ENCODE results near the gene HSPB6.
"Not testable (repeated sequence)": the region's sequence is repeated elsewhere in the genome, so short reads cannot be mapped to it uniquely, and the experiment has no call there.

HSPB6 gene

GRCh38 chr19:35784503-35785338 lies 27.9 kb upstream of the HSPB6 start:
- no peak for DNase-seq

- DNase-seq = no peak
Observed at GRCh38 chr19:35783469-35784434, 26.9 kb upstream of the HSPB6 start.

- no peak for DNase-seq
Observed at GRCh38 chr19:35782589-35782988, 25.8 kb upstream of the HSPB6 start.

DNA sequence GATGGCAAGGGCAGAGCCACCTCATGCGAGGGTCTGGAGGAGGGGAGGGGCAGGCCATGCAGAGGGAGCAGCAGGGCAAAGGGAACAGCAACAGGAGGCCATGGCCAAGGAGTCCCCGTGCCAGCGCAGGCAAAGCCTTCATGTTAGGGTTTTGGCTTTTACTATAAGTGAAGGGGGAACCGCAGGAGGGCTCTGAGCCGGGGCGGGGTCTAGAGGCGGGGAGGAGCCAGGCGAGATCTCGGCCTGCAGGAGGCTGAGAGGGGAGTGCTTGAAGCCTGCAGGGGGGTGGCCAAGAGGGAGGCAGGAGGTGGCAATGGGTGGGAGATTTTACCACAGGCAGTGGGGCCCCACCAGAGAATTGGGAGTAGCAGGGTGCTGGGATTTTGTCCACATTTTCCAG lies 24.8 kb upstream of the HSPB6 start:
- no peak for DNase-seq

DNA sequence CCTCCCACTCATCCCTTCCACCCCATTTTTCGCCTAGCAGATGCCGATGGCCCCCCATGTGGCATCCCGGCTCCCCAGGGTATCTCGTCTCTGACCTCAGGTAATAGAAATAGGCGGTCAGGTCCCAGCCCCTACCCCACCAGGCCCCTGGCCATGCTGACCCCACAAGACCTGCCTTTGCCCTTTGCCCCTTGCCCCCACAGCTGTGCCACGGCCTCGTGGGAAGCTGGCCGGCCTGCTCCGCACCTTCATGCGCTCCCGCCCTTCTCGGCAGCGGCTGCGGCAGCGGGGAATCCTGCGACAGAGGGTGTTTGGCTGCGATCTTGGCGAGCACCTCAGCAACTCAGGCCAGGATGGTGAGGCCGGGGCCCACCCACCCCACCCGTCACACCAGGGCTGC lies 23.9 kb upstream of the HSPB6 start:
- DNase-seq = no peak

DNA sequence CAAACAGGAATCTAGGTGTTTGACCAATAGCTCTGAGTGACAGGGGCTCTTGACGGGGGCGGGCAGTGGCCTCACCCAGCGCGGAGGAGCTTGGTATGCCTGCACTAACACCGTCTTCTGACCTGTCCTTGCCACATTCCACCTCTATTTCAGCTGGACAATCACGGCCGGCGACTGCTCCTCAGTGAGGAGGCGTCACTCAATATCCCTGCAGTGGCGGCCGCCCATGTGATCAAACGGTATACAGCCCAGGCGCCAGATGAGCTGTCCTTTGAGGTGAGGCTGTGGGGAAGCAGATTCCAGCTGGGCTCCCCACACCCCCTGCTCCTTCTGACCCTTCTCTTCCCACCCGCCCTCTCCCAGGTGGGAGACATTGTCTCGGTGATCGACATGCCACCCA lies 23.2 kb upstream of the HSPB6 start:
- DNase-seq = no peak

GRCh38 chr19:35779033-35779432 lies 22.2 kb upstream of the HSPB6 start:
- DNase-seq = no peak

- DNase-seq = no peak
Observed at GRCh38 chr19:35777961-35778360, 21.1 kb upstream of the HSPB6 start.

DNA sequence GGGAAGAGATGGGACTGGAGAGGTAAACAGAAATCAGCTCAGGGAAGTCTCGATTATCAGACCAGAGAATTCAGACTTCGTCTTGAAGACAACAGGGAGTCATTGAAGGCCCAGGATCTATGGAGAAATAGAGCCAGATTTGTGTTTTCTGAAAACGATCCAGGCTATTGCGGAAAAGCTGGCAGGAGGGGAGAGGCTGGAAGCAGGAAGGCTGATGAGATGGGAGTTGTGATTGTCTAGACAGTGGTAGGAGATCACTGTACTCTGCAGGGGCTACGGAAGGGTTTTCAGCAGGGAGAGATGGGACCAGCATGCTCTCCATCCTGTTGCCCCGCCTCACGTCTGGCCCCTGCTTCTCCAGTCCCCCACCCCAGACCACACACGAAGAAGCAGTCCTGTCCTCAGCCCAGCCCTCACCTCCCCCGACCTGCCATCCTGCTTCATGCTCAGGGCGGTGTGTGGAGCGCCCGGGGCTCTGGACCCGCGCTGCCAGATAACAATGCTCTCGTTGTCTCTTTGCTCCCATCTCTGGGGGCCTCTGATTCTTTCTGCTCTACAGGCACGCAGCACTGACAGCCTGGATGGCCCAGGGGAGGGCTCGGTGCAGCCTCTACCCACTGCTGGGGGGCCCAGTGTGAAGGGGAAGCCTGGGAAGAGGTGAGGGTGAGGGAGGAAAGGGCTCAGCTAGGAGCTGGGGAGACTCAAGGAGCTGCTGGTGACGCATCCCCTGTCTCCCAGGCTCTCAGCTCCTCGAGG lies 20.4 kb upstream of the HSPB6 start:
- DNase-seq = no peak

DNA sequence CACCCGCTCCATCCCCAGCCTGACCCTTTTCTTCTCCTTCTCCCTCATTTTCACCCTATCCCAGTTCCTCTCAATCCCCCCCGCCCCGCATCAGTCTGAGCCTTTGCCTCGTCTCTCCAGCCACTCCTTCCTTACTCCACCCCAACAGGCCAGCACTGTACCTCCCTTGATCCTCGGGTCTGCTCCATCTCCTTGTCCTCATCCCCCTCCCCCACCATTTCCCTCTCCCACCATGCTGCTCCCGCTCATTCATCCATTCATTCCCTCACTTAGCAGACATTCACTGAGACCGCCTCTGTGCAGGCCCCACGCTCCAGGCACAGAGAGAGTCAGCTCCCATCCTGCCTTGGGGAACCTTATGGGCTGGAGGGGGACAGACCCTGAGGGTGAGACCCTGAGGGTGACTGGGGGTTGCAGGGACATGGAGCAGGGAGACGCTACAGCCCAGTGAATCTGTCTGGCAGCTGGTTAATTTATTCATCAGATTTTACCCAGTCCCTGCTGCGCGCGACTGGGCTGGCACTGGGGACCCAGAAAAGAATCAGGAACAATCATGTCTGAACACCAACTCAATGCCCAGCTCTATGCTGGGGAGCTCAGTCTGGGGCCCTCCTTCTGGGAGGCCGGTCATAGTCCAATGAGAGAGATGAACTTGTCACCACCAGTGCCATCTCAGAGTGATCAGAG lies 19.4 kb upstream of the HSPB6 start:
- no peak for DNase-seq

- DNase-seq = peak; percentile 98
Observed at GRCh38 chr19:35775298-35776101, 18.7 kb upstream of the HSPB6 start, which contains the start of gene ARHGAP33. ARHGAP33 (plus strand) TSS chr19:35775564; CDS start chr19:35775659, 95 bp downstream.

- no peak for DNase-seq
Observed at GRCh38 chr19:35775046-35775297, 18.1 kb upstream of the HSPB6 start.

DNA sequence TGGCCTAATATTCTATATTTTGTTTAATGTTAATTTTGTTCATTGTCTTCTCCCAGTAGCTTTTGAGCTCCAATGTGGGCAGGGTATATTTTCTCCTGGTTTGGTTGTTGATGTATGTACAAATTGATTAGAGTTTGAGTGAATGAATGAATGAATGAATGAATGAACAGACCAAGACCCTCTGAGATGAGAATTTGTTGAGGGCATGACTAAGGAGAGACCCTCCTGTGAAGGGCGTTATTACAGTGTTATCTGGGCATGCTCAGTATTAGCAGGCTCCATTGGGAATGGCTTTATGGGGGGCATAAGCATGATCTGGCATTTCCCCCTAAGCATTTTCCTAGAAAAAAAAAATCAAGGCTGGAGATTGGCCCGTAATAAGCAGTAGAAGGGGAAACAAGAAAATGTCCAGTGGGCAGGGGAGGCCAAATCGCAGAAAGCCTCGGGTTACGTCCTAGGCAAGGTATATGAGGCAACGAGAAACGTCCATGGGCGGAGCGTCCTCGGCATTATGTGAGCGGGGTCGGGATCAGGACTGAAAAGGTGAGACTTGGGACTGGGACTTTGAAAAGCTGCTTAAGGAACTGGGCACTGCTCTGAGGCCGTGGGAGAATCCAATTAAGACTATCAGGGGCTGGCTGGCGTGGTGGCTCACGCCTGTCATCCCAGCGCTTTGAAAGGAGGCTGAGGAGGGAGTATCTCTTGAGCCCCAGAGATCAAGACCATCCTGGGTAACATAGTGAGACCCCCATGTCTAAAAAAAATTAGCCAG lies 17.6 kb upstream of the HSPB6 start:
- no peak for DNase-seq

GRCh38 chr19:35773020-35773806 lies 16.4 kb upstream of the HSPB6 start:
- DNase-seq = no peak

- not testable (repeated sequence) for DNase-seq
Observed at GRCh38 chr19:35772362-35772761, 15.5 kb upstream of the HSPB6 start.

DNA sequence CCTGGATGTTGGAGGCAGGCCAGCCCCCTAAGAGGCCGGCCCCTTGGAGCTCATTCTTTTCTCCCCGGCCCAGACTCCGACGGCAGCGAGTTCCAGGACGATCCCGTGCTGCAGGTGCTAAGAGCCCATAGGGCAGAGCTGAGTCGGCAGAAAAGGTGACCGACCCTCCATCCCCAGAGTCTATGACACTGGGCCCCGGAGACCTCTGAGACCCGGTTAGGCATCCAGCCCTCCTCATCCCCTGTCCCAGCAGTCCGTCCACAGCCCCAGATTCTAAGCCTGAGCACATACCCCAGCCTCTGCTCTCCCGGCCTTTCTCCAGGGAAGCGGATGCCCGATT lies 11.2 kb upstream of the HSPB6 start:
- no peak for DNase-seq

GRCh38 chr19:35767288-35768081 lies 10.7 kb upstream of the HSPB6 start:
- no peak for DNase-seq

- no peak for DNase-seq
Observed at GRCh38 chr19:35766571-35767104, 9.8 kb upstream of the HSPB6 start.

Measured in activated gamma-delta T cell treated with Interleukin-2 at 50 U/mL for 16 hours (primary cell).